Measurements from ENCODE around the gene SLC22A4. TPM values are rescaled to one million over a fixed set of nuclear protein-coding genes. Genes with fewer than 3 reads are reported as not detected.

SLC22A4 gene
- polyA plus RNA-seq, 1 donor (not counting 4 experiments of a cell fraction or from before 2014, with no cell fraction given) = 1.4 TPM

DNA sequence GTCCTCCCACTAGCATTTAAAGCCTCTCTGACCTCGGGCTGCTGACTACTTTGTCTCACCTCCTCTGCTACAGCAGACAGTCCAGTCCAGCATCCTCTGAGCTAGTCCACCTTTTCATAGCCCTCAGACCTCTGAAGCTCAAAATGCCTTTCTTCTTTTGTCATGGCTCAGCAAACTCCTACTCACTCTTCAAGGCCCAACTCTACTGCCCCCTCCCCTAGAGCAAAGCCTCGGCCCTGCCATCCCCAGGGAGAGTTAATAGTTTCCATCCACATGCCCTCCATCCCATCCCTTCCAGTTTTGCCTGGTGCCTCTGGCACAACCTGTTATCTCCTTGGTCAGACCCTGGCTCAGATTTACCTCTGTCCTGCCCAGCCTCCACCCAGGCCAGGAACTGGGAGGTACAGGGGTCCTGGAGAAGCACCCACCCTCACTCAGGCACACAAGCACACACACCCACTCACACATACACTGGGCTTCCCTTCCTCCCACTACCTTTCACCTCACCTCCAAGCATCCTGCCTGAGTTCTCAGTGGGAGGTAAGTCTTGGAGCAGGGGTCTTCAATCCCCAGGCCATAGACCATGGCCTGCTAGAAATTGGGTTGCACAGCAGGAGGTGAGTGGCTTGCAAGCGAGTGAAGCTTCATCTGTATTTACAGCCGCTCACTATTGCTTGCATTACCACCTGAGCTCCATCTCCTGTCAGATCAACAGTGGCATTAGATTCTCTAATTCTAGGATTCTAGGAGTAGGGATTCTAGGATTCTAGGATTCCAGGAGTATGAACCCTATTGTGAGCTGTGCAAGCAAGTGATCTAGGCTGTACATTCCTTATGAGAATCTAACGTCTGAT is 18.6 kb upstream of the SLC22A4 start:
- Histone ChIP-seq H3K9me1 (ENCODE audit: control insufficient read depth, extremely low read depth, insufficient read depth, low read length) (peaks cover 3% of the 10 kb centered on the region), H3K9ac (ENCODE audit: control insufficient read depth, extremely low read depth, insufficient read depth, low read length) (no peak overlapping the region), H3K27me3 (ENCODE audit: control insufficient read depth, extremely low read depth, insufficient read depth, low read length) (no peaks in the 10 kb centered on the region), H3K79me2 (ENCODE audit: control insufficient read depth, insufficient read depth, low read length) (no peaks in the 10 kb centered on the region), H3K4me2 (ENCODE audit: control insufficient read depth, extremely low read depth, insufficient read depth, low read depth, low read length) (no peak overlapping the region), H3K27ac (ENCODE audit: control insufficient read depth, insufficient read depth, low read length) (no peak overlapping the region), H3K4me3 (ENCODE audit: control insufficient read depth in 2 of 3, extremely low read depth in 1 of 3, insufficient read depth in 2 of 3, low read depth in 1 of 3, low read length in 3 of 3) (no peak overlapping the region), H3K9me3 (ENCODE audit: control insufficient read depth, low read depth, low read length) (no peaks in the 10 kb centered on the region), H2AFZ (ENCODE audit: control insufficient read depth, low read length) (no peak overlapping the region), H3K36me3 (ENCODE audit: control insufficient read depth in 2 of 2, extremely low read depth in 1 of 2, insufficient read depth in 2 of 2, low read length in 2 of 2) (peaks cover 6 to 18% of the 10 kb centered on the region in 2 experiments), H4K20me1 (ENCODE audit: control insufficient read depth, extremely low read depth, insufficient read depth, low read length) (no peaks in the 10 kb centered on the region), H3K4me1 (ENCODE audit: control insufficient read depth, extremely low read depth, insufficient read depth, low read length) (peaks cover 17% of the 10 kb centered on the region)
- dilution Hi-C loops (cut with MboI; ENCODE audit: extremely low pct_ligation_motif_present, low sequenced_read_pairs) = no loop called here
- TF ChIP-seq CTCF (optimal IDR thresholded peaks at IDR 0.05 in 1 of 3, IDR thresholded peaks at IDR 0.05 in 1 of 3, conservative IDR thresholded peaks at IDR 0.05 in 1 of 3; ENCODE audit: extremely low read depth in 1 of 3, insufficient read depth in 2 of 3, low read length in 3 of 3) = no peak
- no peak for TF ChIP-seq EZH2 (IDR thresholded peaks at IDR 0.05; ENCODE audit: low read length)
- DNase-seq (ENCODE audit: low read depth, low spot score) (no peak), FAIRE-seq (no peak)

DNA sequence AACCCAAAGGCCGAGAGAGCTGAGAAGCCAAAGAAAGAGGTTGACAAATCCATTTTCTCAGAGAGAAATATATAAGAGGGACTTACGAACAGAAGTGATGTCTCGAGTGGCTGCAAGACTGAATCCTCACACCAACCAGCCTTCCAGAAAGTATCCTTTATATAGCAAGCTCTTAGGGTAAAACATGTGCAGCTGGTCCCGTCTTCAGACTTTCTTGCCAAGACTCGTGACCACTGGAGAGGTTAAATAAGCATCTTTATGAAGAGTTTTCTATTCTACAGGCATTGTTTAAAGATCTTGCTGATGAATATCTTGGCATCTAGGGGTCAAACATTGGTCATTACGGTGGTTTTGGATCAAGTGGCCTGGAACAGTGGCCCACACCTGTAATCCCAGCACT is 16.9 kb upstream of the SLC22A4 start:
- no peaks in the 10 kb centered on the region for H4K20me1 ChIP-seq (ENCODE audit: control insufficient read depth, extremely low read depth, insufficient read depth, low read length)
- no peaks in the 10 kb centered on the region for H3K9me3 ChIP-seq (ENCODE audit: control insufficient read depth, low read depth, low read length)
- TF ChIP-seq CTCF (optimal IDR thresholded peaks at IDR 0.05 in 1 of 3, IDR thresholded peaks at IDR 0.05 in 1 of 3, conservative IDR thresholded peaks at IDR 0.05 in 1 of 3; ENCODE audit: extremely low read depth in 1 of 3, insufficient read depth in 2 of 3, low read length in 3 of 3) (no peak), EZH2 (IDR thresholded peaks at IDR 0.05; ENCODE audit: low read length) (no peak)
- H3K4me1 ChIP-seq (ENCODE audit: control insufficient read depth, extremely low read depth, insufficient read depth, low read length) = peaks cover 17% of the 10 kb centered on the region
- H3K27me3 ChIP-seq (ENCODE audit: control insufficient read depth, extremely low read depth, insufficient read depth, low read length) = no peaks in the 10 kb centered on the region
- no peak for DNase-seq (ENCODE audit: low read depth, low spot score)
- no peak overlapping the region for H3K27ac ChIP-seq (ENCODE audit: control insufficient read depth, insufficient read depth, low read length)
- no peaks in the 10 kb centered on the region for H3K79me2 ChIP-seq (ENCODE audit: control insufficient read depth, insufficient read depth, low read length)
- peaks cover 3% of the 10 kb centered on the region for H3K9me1 ChIP-seq (ENCODE audit: control insufficient read depth, extremely low read depth, insufficient read depth, low read length)
- no peak overlapping the region for H2AFZ ChIP-seq (ENCODE audit: control insufficient read depth, low read length)
- no peak for FAIRE-seq
- dilution Hi-C loops (cut with MboI; ENCODE audit: extremely low pct_ligation_motif_present, low sequenced_read_pairs) = no loop called here
- H3K4me3 ChIP-seq (ENCODE audit: control insufficient read depth in 2 of 3, extremely low read depth in 1 of 3, insufficient read depth in 2 of 3, low read depth in 1 of 3, low read length in 3 of 3) = no peak overlapping the region
- H3K4me2 ChIP-seq (ENCODE audit: control insufficient read depth, extremely low read depth, insufficient read depth, low read depth, low read length) = no peak overlapping the region
- no peak overlapping the region for H3K9ac ChIP-seq (ENCODE audit: control insufficient read depth, extremely low read depth, insufficient read depth, low read length)
- peaks cover under 1 to 7% of the 10 kb centered on the region in 2 experiments for H3K36me3 ChIP-seq (ENCODE audit: control insufficient read depth in 2 of 2, extremely low read depth in 1 of 2, insufficient read depth in 2 of 2, low read length in 2 of 2)
